Adrenal gland (tissue), 12 donors: ENCODE data around the gene SMARCD3. TPM values are rescaled to one million over a fixed set of nuclear protein-coding genes. Genes with fewer than 3 reads are reported as not detected.
A peak's percentile ranks its signal among the peaks of the same experiment; 100 is the strongest.

ENCODE experiments used
- DNase-seq, 7 donors: peaks; one replicate each; pipeline ENCODE4 v3.0.0-alpha.2; 2019 to 2020
- H3K27ac ChIP-seq, 5 donors: fragments of 200-600 bp; sonication (generic) in 4 of 5; 1 replicate in 3 of 5; 2 replicates in 2 of 5; pipeline versions ENCODE4 v1.5.1 to v1.8.0; 2016 to 2020; ENCODE audit warnings: mild to moderate bottlenecking in 1 of 5
- H3K27me3 ChIP-seq: fragments of 200-600 bp; 2 replicates; pipeline ENCODE4 v1.8.0; 2021
- H3K36me3 ChIP-seq, 2 donors: fragments of 200-600 bp; replicated peaks in 1 of 2; 1 replicate in 1 of 2; 2 replicates in 1 of 2; pipeline versions ENCODE4 v1.5.1 to v1.8.0; 2018 to 2022
- H3K4me1 ChIP-seq, 2 donors: fragments of 200-600 bp; replicated peaks in 1 of 2; 1 replicate in 1 of 2; 2 replicates in 1 of 2; pipeline versions ENCODE4 v1.5.1 to v1.8.0; 2018 to 2021
- H3K4me3 ChIP-seq, 4 donors: fragments of 200-600 bp; sonication (generic) in 3 of 4; one replicate each; pipeline ENCODE4 v1.5.1; 2016 to 2018
- H3K9me3 ChIP-seq, 3 donors: fragments of 200-600 bp; sonication (generic) in 1 of 3; replicated peaks in 1 of 3; 1 replicate in 2 of 3; 2 replicates in 1 of 3; pipeline versions ENCODE4 v1.5.1 to v1.8.0; 2016 to 2021
- POLR2A ChIP-seq, 2 donors: fragments of 450-650 bp; IDR thresholded peaks; one replicate each; pipeline ENCODE4 v1.6.1; 2017; ENCODE audit warnings: antibody characterized with exemption in 2 of 2, mild to moderate bottlenecking in 2 of 2, moderate library complexity in 1 of 2
- WGBS, 4 donors: extraction: QIAGEN DNeasy Blood & Tissue Kit in 2 of 4; methylation state at CpG; one replicate each; pipeline versions ENCODE4 v1.1.5 to v1.1.7; 2013 to 2017; 5-methylcytosine and 5-hydroxymethylcytosine counted together
- intact Hi-C, 2 donors: fragments of 100-400 bp; cut with DNase I; formaldehyde crosslinking; loops; one replicate each; pipeline versions ENCODE4 v1.14.1 to v1.15.0; 2022 to 2023
- polyA plus RNA-seq, 3 donors: library from polyadenylated mRNA; stranded (reverse); fragments of 200-250 nt in 2 of 3; fragments of 350-450 nt in 1 of 3; fragmentation: Illumina TruSeq in 1 of 3; extraction: RNeasy Lipid Tissue Mini Kit (QIAGEN cat#74804) in 1 of 3; gene quantifications; one replicate each; pipeline ENCODE4 v1.2.3, GENCODE V29; 2013 to 2014
- total RNA-seq, 9 donors: library from RNA; depleted of rRNA in 4 of 9; stranded (reverse); fragments of >200 nt in 4 of 9; fragments of 120-200 nt in 1 of 9; fragmentation: NEBNext Ultra II Directional in 1 of 9; extraction: Animal tissue kit (Norgen Biotek cat#: 25700) in 1 of 9; gene quantifications; one replicate each; pipeline versions ENCODE4 v1.1.0 to v1.2.4, GENCODE V29; 2013 to 2023
- TF ChIP-seq, protein P1 (sequence below), 6 experiments: fragments of 450-650 bp in 4 of 6; fragments of 200-600 bp in 2 of 6; sonication (generic) in 1 of 6; IDR thresholded peaks; 1 replicate in 5 of 6; 2 replicates in 1 of 6; pipeline versions ENCODE4 v1.5.1 to v1.8.0; 2016 to 2021; ENCODE audit warnings: antibody characterized with exemption in 6 of 6, mild to moderate bottlenecking in 2 of 6, moderate library complexity in 1 of 6
- donor health status: healthy with polysubstance abuse.
- donor health status: Bipolar disorder and iron deficiency.
- donor health status: DM: yes; HTN: yes; CAD: no.
- donor health status: DM: no; HTN: no; CAD: no.
- donor health status: DM: no; HTN: no; CAD: no.
- donor health status: DM: yes; HTN: yes; CAD: no.

The SMARCD3 gene
- total and polyA plus RNA-seq, 12 donors: 46.4 to 194 (median 109) TPM

DNA sequence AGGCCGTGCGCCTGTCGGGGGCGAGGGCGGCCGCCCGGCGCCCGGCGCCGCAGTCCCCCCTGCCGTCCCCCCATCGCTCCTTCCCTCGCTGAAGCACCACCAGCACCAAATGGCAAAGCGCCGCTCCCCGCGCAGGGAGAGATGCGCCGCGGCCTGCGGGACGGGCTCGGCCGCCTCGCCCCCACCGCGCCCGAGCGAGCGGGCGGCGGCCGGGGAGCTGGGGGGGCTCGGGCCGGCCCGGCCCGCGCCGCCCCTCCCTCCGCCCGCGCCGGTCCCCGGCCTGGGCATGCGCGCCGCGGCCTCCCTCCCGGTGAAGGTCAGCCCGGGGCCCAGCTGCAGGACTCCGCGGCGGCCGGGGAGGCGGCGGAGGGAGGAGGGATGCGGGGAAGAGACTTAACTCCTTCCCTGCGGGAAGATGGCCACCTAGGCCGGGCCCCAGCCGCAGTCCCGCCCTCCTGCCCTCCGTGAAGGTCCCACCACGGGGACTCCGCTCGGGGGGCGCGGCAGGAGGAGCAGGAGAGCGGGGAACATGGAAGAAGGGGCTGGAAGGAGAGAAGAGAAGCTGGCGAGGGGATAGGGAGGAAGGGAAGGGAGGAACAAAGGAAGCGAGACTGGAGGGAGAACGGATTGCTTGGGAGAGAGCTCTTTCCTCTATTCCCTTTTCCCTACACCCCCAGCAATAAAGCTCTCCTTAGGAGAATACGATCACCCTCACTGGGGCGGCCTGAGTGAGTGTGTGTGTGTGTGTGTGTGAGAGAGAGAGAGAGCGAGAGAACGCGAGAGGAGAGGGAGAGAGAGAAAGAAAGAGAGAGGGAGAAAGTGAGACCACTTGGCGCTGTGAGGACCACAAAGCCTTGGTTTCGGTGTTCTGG lies 3.4 kb upstream of the SMARCD3 start:
- intact Hi-C loops: no loop called here
- 1 to 4% (median 2%) methylated on average over 18 to 79 of the region's 79 CpGs for WGBS, 4 donors
- Histone ChIP-seq H3K4me1 (peaks cover 46 to 47% of the 10 kb centered on the region in 2 donors), H3K36me3 (no peaks in the 10 kb centered on the region), H3K9me3 (no peaks in the 10 kb centered on the region), H3K27ac (peak overlapping the region; percentile 45 to 99 (median 94)), H3K4me3 (peak overlapping the region in 3 of 4 donors; percentile 27 to 80 (median 54)), H3K27me3 (no peaks in the 10 kb centered on the region)
- DNase-seq: peak; percentile 82 to 85 (median 83)
- peak; percentile 11 to 55 for TF ChIP-seq POLR2A (IDR thresholded peaks at IDR 0.05)
- TF ChIP-seq, protein P1, sequence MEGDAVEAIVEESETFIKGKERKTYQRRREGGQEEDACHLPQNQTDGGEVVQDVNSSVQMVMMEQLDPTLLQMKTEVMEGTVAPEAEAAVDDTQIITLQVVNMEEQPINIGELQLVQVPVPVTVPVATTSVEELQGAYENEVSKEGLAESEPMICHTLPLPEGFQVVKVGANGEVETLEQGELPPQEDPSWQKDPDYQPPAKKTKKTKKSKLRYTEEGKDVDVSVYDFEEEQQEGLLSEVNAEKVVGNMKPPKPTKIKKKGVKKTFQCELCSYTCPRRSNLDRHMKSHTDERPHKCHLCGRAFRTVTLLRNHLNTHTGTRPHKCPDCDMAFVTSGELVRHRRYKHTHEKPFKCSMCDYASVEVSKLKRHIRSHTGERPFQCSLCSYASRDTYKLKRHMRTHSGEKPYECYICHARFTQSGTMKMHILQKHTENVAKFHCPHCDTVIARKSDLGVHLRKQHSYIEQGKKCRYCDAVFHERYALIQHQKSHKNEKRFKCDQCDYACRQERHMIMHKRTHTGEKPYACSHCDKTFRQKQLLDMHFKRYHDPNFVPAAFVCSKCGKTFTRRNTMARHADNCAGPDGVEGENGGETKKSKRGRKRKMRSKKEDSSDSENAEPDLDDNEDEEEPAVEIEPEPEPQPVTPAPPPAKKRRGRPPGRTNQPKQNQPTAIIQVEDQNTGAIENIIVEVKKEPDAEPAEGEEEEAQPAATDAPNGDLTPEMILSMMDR (IDR thresholded peaks at IDR 0.05): no peak

DNA sequence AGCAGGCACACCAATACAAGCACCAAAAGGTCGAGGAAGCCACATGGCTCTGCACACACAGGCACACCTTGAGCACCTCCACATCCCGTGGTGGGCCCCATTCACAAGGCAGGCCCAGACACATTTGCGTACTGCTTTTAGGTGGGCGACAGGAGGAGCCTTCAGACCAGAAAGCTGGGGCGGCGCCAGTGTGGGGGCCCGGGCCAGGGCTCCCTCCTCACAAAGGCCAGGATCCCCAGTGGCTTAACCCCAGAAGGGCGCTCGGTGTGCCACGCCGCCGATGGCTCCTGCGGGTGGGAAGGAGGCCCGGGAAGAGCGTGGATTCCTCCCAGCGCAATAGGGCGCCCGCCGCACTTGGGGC lies 2.8 kb upstream of the SMARCD3 start:
- WGBS, 4 donors: 3 to 24% (median 9%) methylated on average over 2 to 19 of the region's 19 CpGs
- H3K4me3 ChIP-seq: peak overlapping the region in 3 of 4 donors; percentile 15 to 80 (median 54)
- H3K27ac ChIP-seq: peak overlapping the region; percentile 45 to 99 (median 94)
- peaks cover 45 to 53% of the 10 kb centered on the region in 2 donors for H3K4me1 ChIP-seq
- no peaks in the 10 kb centered on the region for H3K27me3 ChIP-seq
- intact Hi-C loops: no loop called here
- DNase-seq: peak in 1 of 7 donors; percentile 46
- H3K9me3 ChIP-seq: no peaks in the 10 kb centered on the region
- H3K36me3 ChIP-seq: no peaks in the 10 kb centered on the region
- TF ChIP-seq, protein P1 (IDR thresholded peaks at IDR 0.05): no peak
- TF ChIP-seq POLR2A (IDR thresholded peaks at IDR 0.05): no peak

DNA sequence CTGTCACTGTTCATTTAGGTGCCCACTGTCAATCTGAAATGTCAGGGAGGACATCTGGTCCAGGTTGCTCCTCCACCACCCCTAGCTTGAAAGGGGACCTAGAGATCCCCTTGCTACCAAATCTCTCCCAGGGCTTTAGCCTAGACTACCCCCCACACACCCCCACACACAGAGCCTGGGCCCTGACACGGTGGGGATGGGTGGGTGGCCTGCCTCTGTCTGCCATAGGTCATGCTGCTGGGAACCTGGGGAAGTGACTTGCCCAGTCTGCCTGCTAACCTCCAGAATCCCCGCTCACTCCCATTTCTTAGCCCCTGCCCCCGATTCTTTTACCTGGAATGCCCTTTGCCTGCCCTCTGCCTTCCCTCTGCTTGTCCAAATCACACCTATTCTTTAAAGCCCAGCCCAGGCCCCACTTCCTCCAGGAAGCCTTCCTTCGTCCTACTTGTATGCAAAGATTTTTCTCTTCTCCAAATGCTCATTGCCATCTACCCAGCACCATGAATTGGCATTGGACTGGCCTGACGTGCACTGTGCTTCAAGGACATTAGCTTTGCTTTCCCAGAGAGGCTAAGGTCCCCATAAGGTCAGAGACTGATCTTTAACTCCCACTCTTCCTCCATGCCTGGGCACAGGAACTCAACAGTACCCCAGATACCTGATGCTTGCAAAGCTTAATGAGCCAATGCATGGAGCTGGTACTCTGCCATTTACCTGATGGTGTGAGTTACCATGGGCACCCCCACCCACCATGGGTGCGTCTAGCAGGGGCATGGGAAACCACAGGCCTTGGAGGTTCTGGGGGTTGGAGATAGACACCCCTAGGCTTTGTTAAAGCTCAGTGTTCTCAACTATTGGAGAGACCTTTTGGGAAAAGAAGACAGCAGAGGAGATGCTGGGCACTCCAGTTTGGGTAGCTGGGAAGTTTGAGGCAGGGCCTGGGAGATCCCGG lies 2.0 kb upstream of the SMARCD3 start:
- Histone ChIP-seq H3K9me3 (no peaks in the 10 kb centered on the region), H3K36me3 (no peaks in the 10 kb centered on the region), H3K4me3 (peak overlapping the region in 1 of 4 donors; percentile 80), H3K27me3 (no peaks in the 10 kb centered on the region), H3K27ac (peak overlapping the region; percentile 78 to 99 (median 94)), H3K4me1 (peaks cover 50 to 61% of the 10 kb centered on the region in 2 donors)
- peak in 2 of 7 donors; percentile 38 to 56 for DNase-seq
- 48 to 57% (median 51%) methylated on average over 6 to 7 of the region's 7 CpGs for WGBS, 4 donors
- intact Hi-C loops: no loop called here
- TF ChIP-seq, protein P1 (IDR thresholded peaks at IDR 0.05): no peak
- TF ChIP-seq POLR2A (IDR thresholded peaks at IDR 0.05): peak in 1 of 2 donors; percentile 18

DNA sequence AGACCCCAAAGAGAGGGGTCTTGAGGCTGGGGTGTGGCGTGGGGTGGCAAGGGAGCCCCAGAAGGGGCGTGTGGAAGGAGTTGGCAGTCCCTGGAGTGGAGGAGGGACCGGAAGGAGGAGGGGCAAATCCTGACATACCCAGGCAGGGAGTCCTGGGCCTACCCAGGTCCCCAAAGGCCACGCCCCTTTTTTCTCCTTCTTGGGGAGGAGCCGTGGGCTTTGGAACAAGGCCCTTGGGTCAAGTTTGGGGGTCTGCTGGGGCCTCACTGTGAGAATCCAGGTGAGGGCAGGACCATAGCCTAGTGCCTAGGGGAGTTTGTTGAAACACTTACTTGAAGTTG lies 1.2 kb upstream of the SMARCD3 start:
- H3K9me3 ChIP-seq: no peaks in the 10 kb centered on the region
- H3K4me1 ChIP-seq: peaks cover 58 to 69% of the 10 kb centered on the region in 2 donors
- intact Hi-C loops: loop anchor here (5.0 kb wide), 1 partner anchor 53 kb away; no protein-coding TSS in a partner anchor
- no peaks in the 10 kb centered on the region for H3K36me3 ChIP-seq
- peak overlapping the region; percentile 78 to 99 (median 94) for H3K27ac ChIP-seq
- DNase-seq: peak; percentile 80 to 86 (median 84)
- H3K27me3 ChIP-seq: no peaks in the 10 kb centered on the region
- WGBS, 4 donors: 10 to 23% (median 15%) methylated on average over 3 to 5 of the region's 5 CpGs
- H3K4me3 ChIP-seq: peak overlapping the region in 2 of 4 donors; percentile 48 to 64
- TF ChIP-seq, protein P1 (IDR thresholded peaks at IDR 0.05): no peak
- TF ChIP-seq POLR2A (IDR thresholded peaks at IDR 0.05): no peak
